GM18870 (cell line): ENCODE data around the gene IL17RE.
A peak's percentile ranks its signal among the peaks of the same experiment; 100 is the strongest.
"Not testable (repeated sequence)": the region's sequence is repeated elsewhere in the genome, so short reads cannot be mapped to it uniquely, and the experiment has no call there.

ENCODE experiments used
- ATAC-seq: cut with Tn5 transposase; IDR thresholded peaks from one replicate; pipeline ENCODE4 v1.9.1; 2021; ENCODE audit warnings: moderate library complexity; ENCODE audit not compliant: unreplicated experiment

The IL17RE gene

DNA sequence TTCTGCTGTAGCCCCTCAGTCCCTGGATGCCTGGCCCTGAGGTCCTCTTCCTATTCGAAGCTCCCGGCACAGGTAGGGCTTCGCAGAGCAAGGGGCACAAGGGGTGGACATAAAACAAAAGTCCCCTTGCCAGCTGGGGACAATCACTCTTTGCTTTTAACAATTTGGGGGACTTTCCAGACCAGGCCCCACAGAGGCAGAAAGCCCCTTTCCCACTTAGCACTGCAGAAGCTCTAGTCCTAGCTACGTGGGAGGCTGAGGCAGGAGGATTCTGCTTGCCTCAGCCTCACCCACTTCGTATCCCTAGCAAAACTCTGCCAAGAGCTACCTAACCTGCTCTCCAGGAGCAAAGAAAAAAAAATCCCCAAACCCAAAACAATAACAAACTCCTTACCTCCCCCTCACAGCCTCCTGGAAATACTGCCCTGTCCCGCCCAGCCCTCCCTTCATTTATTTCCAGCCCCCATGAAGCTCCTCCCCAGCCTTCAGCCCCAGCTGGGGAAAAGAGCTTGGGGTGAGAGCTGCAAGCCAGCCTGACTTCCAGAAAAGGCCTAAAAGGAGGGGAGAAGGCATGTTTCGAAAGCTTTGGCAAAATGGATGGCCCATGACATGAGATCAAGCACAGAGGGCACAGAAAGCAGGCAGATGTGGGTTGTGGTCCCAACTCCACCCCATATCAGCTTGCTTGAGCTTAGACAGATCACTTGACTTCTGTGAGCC, 22.7 kb upstream of the IL17RE start, which contains the start of gene CIDEC:
TSS of gene CIDEC (minus strand) at position 424 of the 720 bp plus-strand sequence. CDS start 1,767 bp downstream, outside the sequence.
- ATAC-seq = no peak

DNA sequence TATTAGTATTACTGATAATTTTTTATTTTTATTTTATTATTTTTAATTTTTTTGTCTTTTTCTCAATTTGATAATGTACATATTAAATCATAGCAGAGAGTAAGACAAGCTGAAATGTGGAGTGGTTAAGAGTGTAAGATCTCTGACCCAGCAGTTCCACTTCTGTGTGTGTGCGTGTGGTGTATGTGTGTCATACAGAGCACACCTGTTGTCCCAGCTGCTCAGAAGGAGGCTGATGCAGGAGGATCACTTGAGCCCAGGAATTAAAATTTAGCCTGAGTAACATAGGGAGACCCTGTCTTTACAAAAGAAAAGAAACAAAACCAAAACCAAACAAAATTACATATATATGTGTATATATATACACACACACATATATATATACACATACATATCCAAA, 21.2 kb upstream of the IL17RE start:
- ATAC-seq = no peak

DNA sequence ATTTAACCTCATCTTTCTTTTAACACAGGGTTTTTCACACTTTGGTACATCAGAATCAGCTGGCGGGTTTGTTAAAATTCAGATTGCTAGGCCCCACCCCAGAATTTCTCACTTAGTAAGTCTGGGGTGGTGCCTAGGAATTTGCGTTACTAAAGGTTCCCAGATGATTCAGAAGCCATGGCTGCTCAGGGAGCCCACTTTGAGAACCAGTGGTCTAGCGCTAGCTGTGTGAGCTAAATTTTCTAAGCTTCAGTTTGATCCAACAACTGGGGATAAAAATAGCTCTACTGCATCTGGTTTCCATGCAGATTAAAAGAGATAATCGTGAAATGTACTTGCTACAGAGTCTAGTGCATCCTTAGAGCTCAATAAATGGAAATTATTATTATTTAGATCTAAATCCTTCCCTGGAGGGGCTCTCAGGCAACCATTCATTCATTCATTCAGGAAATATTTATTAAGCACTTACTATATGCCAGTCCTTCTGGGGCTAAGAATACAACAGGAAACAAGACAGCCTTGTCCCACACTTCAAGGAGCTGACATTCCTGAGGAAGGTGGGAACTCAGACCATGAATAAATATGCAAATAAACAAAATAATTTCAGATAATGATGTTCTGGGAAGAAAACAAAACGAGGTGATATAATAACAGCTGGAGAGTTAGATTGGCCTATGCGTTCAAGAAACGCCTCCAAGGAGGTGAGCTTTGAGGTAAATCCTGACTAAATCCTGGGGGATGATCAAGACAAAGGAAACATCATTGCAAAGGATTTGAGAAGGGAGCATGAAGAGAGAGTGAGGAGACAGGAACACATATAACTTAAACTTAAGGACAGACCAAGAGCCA, 18.7 kb upstream of the IL17RE start:
- no peak for ATAC-seq

DNA sequence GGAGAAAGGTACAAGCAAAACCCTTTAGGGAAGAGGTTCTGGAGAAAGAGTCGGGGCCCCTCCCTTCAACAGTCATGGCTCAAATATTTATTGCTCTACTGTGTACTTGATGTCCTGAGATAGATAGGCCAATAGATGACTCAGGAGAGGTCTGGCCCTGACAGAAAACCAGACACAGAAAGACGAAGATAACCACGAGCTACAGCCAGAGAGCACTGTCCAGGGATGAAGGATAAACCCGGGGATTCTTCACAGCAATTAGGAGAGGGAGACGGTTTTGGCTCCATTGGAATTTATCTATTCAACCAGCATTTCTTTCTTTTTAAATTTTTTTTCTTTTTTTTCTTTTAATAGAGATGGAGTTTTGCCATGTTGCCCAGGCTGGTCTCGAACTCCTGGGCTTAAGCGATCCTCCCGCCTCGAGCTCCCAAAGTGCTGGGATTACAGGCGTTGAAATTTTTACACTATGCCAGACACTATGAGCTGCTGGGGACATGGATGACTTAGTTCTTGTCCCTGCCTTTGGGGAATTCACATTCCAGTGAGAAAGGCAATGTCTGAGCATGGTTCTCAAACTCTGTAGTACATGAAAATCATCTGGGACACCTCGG, 18.0 kb upstream of the IL17RE start:
- no peak for ATAC-seq

DNA sequence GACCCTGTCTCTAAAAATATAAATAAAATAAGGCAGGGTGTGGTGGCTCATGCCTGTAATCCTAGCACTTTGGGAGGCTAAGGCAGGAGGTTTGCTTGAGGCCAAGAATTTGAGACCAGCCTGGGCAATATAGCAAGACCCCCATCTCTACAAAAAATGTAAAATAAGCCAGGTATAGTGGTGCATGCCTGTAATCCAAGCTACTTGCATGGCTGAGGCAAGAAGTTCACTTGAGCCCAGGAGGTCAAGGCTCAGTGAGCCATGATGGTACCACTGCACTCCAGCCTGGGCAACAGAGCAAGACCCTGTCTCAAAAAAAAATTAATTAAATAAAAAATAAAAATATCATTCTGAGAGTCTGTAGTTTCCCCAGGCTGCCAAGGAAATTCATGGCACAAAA, 16.3 kb upstream of the IL17RE start:
- ATAC-seq = no peak

DNA sequence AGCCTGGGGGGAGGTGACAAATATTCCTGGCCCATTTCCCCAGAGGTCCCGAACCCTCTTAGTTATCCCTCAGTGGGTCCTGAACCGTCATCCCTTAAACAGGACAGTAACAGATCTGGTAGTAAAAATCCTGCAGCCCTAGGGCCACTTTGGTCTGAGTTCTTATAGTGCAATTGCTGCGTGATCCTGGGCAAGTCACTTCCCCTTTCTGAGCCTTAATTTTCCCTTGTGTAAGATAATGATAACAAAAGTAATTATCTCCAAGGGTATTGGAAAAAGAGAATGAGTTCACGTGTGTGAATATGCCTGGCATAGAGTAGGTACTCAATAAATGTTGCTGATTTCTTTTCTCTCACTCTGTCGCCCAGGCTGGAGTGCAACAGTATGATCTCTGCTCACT, 15.2 kb upstream of the IL17RE start:
- no peak for ATAC-seq

DNA sequence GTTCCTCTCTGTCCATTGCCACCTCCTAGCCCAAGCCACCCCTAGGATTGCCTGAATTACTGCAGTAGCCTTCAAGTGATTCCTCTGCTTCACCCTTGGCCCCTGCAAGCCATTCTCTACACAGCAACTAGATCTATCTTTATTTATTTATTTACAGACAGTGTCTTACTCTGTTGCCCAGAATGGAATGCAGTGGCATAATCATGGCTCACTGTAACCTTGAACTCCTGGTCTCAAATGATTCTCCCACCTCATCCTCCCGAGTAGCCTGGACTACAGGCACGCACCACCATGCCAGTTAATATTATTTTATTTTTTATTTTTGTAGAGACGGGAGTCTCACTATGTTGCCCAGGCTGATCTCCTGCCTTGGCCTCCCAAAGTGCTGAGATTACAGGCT, 14.1 kb upstream of the IL17RE start:
- no peak for ATAC-seq

DNA sequence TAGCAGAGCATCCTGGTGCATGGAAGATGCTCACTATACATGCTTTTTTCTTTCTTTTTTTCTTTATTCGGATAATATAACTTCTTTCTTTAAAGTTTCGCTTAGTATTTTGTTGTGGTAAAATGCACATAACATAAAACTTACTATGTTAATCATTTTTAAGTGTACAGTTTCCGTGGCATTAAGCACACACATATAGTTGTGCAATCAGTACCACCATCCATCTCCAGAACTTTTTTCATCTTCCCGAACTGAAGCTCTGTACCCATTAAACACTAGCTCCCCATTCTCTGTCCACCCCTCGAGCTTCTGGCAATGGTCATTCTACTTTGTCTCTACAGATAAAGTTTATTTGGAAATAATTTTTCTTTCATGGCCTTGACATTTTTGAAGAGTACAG, 13.2 kb upstream of the IL17RE start:
- ATAC-seq = no peak

DNA sequence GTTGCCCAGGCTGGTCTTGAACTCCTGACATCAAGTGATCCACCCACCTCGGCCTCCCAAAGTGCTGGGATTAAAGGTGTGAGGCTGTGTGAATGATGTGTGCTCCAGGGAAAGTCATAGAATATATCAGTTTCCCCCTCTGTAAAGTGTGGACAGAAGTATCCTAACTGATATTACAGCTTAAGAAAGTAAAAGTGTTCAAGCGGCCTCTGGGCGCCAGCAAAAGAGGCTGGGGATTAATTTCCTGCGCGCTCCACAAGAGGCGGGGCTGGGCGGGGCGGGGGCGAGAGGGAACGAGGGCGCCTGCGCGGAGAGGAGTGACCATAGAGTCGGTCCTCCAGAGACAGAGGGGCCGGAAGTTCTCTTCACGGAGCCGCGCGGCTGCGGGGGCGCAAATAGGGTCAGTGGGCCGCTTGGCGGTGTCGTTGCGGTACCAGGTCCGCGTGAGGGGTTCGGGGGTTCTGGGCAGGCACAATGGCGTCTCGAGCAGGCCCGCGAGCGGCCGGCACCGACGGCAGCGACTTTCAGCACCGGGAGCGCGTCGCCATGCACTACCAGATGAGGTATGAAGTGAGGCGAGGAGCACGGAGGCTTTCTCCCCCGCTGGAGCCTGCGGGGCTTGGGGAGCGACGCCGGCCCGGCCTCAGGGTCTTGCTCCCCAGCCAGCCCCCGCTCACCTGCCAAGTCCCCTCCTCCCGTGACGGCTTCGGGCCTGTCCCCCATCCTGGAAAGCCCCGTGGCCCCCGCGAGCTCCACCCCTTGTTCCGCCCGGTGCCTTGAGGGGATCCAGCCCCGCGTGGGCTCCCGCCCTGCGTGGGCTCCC, 12.2 kb upstream of the IL17RE start, which contains the start of gene JAGN1:
TSS of gene JAGN1 (plus strand) at position 362 of the 823 bp plus-strand sequence. CDS start at position 475, 113 bp downstream.
- ATAC-seq = peak; percentile 52

DNA sequence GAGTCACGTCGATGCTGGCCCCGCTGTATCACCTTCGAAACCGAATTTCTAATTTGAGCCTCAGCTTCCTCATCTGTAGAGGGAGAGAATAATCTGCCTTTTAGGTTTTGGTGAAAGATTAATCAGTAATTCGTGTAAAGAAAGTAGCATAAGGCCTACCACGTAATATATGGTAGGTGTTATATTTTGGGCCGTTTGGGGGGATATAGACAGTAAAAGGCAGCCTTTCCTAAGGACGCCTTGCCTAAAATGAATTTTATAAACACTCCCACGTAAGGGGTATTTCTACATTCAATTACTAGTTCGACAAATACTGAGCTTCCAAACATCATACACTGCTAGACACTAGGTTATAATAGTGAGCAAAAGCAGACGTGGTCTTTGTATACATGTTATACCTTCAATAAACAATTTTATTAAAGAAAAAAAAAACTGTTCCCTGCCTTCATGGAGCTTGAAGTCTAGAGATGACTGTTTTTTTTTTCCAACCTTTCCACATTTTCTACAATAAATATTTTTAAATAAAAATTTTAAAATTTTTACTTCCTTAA, 11.5 kb upstream of the IL17RE start:
- ATAC-seq = no peak

DNA sequence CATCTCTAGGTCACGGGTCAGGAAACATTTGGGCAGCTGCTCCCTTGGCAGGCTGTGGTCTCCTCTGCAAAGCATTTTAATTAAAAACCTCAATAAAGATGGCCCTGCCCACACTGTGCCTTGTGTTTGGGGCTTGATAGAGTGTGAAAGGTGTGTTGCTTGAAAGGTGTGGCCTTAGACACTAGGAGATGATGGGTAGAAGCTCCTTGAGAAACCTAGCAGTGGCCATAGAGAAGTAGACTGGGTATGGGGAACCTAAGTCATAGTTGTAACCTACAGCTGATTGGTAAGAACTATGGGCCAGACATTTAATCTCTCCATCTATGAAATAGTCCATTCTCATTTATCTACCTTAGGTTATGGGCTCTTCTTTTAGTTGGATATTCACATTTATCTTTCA, 8.9 kb upstream of the IL17RE start:
- no peak for ATAC-seq

DNA sequence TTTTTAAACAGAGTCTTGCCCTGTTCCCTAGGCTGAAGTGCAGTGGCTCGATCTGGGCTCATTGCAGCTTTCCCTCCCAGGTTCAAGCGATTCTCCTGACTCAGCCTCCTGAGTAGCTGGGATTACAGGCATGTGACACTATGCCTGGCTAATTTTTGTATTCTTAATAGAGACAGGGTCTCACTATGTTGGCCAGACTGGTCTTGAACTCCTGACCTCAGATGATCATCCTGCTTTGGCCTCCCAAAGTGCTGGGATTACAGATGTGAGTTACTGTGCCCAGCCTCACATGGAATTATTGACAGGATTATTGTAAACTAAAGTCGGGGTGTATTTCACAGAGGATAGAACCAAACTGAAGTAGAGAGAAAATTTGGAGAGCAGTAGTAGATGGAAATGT, 6.9 kb upstream of the IL17RE start:
- not testable (repeated sequence) for ATAC-seq

DNA sequence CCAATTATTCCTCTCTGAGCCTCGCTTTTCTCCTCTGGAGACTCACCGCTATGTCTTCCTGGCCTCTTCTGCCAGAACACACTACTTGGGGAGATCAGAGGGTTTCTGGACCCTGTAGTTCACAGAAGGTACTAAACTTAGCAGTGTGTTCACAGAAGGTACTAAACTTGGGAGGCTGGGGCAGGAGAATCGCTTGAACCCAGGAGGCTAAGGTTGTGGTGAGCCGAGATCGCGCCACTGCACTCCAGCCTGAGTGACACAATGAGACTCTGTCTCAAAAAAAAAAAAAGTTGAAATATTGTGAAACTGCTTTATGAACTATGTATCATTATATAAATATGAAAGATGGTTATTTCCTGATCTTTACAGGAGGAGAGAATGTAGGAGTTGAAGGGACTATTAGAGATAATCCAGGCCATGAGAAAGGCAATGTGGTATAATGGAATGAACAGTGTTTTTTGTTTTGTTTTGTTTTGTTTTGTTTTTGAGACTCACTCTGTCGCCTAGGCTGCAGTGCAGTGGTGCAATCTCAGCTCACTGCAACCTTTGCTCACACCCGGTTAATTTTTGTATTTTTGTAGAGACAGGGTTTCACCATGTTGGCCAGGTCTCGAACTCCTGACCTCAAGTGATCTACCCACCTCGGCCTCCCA, 5.8 kb upstream of the IL17RE start:
- not testable (repeated sequence) for ATAC-seq

DNA sequence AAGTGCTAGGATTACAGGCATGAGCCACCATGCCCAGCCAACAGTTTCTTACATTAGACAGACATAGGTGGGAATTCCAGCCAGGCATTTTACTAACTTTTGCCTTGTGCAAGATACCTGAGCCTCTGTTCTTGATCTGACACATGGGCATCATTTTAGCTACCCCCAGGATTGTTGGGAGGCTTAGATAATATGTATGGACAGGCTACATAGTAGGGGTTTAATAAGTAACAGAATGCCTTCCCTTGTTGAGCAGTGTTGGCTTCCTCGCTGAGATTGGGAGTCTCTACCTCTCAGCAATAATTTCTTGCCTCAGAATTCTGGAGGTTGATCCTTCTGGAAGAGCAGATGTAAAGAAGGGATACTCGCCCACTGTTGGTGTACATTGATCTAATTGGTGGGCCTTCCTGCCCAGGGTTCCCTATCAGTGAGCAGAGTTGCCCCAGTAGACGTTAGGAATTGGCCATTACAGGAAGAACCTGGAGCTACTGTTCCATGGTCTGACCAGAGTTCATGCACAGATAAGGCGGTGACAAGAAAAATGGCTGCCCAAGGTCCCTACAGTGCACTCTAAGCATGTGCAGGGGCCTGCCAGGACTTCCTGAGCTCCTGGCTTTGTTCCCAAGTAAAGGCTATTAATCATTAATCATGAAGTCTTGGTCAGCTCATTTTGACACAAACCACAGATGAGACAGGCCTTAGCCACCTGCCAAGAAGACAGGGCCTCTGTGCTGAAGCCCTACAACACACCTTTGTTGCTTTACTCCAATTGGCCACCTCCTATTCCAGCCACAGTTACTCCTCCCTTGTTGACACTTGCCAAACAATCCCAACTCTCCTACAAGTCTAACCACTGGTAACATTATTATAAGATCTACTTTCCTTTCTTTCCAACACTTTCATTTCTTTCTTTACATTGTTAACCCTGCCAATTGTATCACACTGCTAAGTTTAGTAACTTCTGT, 5.0 kb upstream of the IL17RE start:
- ATAC-seq = no peak

DNA sequence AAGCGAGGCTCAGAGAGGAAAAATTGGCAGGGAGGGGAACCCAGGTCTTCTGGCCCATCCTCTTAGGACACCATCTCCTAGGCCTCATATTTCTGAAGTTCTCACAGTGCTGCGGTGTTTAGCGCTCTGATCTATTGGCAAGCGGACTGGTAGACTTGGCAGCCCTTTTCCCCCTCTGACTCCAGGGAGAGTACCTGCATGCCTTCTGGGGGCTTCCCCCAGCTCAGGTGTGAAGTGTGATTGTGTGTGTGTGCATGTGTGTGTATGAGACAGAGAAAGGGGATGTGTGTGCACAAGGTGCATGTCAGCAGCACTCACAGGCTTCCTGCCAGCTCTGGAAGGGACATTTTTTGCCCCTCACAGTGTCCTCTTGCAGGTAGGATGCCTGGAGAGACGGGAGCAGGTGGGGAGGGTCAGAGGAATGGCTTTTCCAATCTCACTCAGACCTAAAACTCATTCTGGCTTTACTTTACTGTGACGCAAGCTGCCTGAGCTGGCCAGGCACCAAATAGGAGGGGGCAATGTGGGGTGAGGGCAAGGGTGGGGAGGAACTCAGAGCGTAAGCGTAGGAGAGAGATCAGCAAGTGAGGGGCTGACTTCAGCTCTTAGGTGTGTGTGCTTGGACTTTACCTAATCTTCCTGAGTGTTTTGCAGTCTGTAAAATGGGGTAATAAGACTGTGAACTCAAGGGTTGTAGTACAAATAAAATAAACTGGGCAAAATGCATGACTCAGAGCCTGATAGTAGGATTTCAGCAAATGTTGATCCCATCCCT, 4.0 kb upstream of the IL17RE start:
- no peak for ATAC-seq

DNA sequence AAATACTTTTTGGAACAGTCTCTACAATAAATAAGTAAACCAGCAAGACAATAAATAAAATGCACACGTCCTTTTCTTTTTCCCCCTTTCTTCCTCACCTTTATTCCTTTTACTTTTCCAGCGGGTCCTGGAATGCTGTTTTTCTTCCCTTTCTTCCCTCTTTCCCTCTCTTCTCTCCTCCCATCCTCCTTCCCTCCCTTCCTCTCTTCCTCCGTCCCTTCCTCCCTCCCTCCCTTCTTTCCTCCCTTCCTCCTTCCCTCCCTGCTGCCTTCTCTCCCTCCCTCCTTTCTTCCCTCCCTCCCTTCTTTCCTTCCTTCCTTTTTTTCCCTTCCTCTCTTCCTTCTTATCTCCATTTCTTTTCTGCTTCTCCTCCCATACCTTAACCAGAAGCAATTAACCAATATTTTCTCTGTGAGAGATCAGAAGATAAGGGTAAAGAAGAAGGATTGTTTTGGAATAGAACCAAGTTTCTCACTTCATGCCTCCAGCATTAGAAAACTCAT, 3.3 kb upstream of the IL17RE start:
- ATAC-seq = no peak

DNA sequence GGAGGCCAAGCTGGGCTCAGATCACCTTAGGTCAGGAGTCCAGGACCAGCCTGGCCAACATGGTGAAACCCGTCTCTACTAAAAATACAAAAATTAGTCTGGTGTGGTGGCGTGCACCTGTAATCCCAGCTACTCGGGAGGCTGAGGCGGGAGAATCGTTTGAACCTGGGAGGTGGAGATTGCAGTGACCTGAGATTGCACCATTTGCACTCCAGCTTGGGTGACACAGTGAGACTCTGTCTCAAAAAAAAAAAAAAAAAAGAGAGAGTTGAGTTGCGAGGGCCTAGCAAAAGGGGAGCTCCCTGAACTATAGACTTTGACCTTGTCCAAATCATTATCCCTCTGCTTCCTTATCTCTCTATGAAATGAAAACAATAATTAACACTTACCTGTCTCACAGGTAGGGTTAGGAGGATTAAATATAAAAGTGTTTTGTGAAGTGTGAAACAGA, 1.7 kb upstream of the IL17RE start:
- not testable (repeated sequence) for ATAC-seq

DNA sequence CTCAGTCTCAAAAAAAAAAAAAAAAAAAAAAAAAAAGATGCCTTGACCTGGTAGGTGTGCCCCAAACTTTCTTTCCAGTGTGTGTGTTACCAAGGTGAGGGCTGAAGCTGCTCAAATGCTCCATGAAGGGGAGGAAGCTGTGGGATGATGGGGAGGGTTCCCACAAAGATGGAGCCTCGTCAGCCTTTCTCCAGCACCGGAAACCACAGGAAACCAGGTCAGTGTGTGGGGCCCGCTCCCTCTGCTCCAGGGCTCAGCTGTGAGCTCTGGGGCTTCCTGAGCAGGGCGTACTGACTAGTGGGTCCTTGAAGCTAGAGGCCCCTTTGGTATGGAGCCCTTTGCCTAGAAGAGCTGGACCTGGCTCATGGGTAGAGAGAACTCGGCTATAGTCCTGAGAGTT, 681 bp upstream of the IL17RE start:
- no peak for ATAC-seq
